H1 (cell line): ENCODE results near the gene EYA4. TPM values are rescaled to one million over a fixed set of nuclear protein-coding genes. Genes with fewer than 3 reads are reported as not detected.

Experiments
- CTCF ChIA-PET: fragments of 300-600 bp; sonication (Branson Sonifier 250); formaldehyde crosslinking; loops from one replicate; lab custom pipeline; 2021; ENCODE audit not compliant: partially characterized antibody; lab: Charles Lee
- POLR2A ChIA-PET: fragments of 300-600 bp; sonication (Branson Sonifier 250); formaldehyde crosslinking; loops from one replicate; lab custom pipeline; 2021; ENCODE audit warnings: inconsistent platforms; ENCODE audit not compliant: partially characterized antibody; lab: Charles Lee
- DNase-seq, 2 experiments: peaks; one replicate each; pipeline versions ENCODE4 v3.0.0 to v3.0.0-alpha.2; 2010 to 2022; ENCODE audit warnings: low spot score in 2 of 2, low read depth in 1 of 2, mixed read lengths in 1 of 2
- FAIRE-seq: peaks from 2 replicates; lab custom pipeline; 2011; peaks lifted over from hg19 to GRCh38; lab: Jason Lieb, UNC
- H2AFZ ChIP-seq: 2 replicates; pipeline ENCODE4 v1.8.1; 2012; ENCODE audit warnings: low read length, inconsistent platforms
- H2AK5ac ChIP-seq: 2 replicates; pipeline ENCODE4 v1.6.1; 2013; ENCODE audit warnings: low read depth, low read length
- H2BK120ac ChIP-seq: replicated peaks from 2 replicates; pipeline ENCODE3; 2013; ENCODE audit warnings: low read depth, low read length, inconsistent platforms
- H2BK12ac ChIP-seq: 2 replicates; pipeline ENCODE4 v1.6.1; 2013; ENCODE audit warnings: low read depth, low read length
- H2BK15ac ChIP-seq: 2 replicates; pipeline ENCODE4 v1.6.1; 2013; ENCODE audit warnings: low read length
- H2BK20ac ChIP-seq: 2 replicates; pipeline ENCODE4 v1.6.1; 2013; ENCODE audit warnings: low read length
- H2BK5ac ChIP-seq: 2 replicates; pipeline ENCODE4 v1.6.1; 2013; ENCODE audit warnings: low read depth, low read length
- H3K14ac ChIP-seq: 2 replicates; pipeline ENCODE4 v1.6.1; 2013; ENCODE audit warnings: inconsistent platforms; ENCODE audit not compliant: insufficient read length
- H3K18ac ChIP-seq: 2 replicates; pipeline ENCODE4 v1.6.1; 2013; ENCODE audit warnings: low read length; ENCODE audit errors: extremely low read depth
- H3K23ac ChIP-seq: 2 replicates; pipeline ENCODE4 v1.6.1; 2013; ENCODE audit warnings: inconsistent platforms; ENCODE audit not compliant: insufficient read length
- H3K23me2 ChIP-seq: 2 replicates; pipeline ENCODE4 v1.6.1; 2013; ENCODE audit warnings: low read depth, low read length
- H3K27ac ChIP-seq: 2 replicates; pipeline ENCODE4 v1.6.1; 2011; ENCODE audit warnings: low read depth, low read length, inconsistent platforms
- H3K27me3 ChIP-seq, 4 experiments: replicated peaks in 1 of 4; 1 replicate in 1 of 4; 2 replicates in 3 of 4; pipeline versions ENCODE4 v1.6.1 to v1.8.1; 2011 to 2013; ENCODE audit warnings: low read length in 3 of 4, mild to moderate bottlenecking in 3 of 4, inconsistent platforms in 2 of 4, mixed read lengths in 2 of 4, moderate library complexity in 1 of 4; ENCODE audit not compliant: control insufficient read depth in 3 of 4, insufficient read depth in 3 of 4; ENCODE audit errors: extremely low read depth in 1 of 4
- H3K36me3 ChIP-seq, 4 experiments: 2 replicates each; pipeline versions ENCODE4 v1.6.1 to v1.8.1; 2011 to 2013; ENCODE audit warnings: mild to moderate bottlenecking in 4 of 4, low read length in 3 of 4, moderate library complexity in 2 of 4, control low read depth in 1 of 4, inconsistent platforms in 1 of 4; ENCODE audit not compliant: insufficient read depth in 4 of 4, control insufficient read depth in 2 of 4
- H3K4ac ChIP-seq: replicated peaks from 2 replicates; pipeline ENCODE3; 2013; ENCODE audit warnings: low read length, low read depth, mixed read lengths, inconsistent platforms; ENCODE audit not compliant: insufficient read length
- H3K4me1 ChIP-seq, 4 experiments: replicated peaks in 1 of 4; 1 replicate in 1 of 4; 2 replicates in 3 of 4; pipeline versions ENCODE4 v1.6.1 to v1.8.1; 2011 to 2013; ENCODE audit warnings: low read length in 3 of 4, inconsistent platforms in 2 of 4, mixed read lengths in 1 of 4; ENCODE audit not compliant: insufficient read depth in 4 of 4, control insufficient read depth in 3 of 4
- H3K4me2 ChIP-seq, 2 experiments: 2 replicates each; pipeline versions ENCODE4 v1.6.1 to v1.8.1; 2011 to 2013; ENCODE audit warnings: low read depth in 2 of 2, low read length in 2 of 2, control low read depth in 1 of 2, inconsistent platforms in 1 of 2, mild to moderate bottlenecking in 1 of 2; ENCODE audit not compliant: insufficient read depth in 1 of 2
- H3K4me3 ChIP-seq, 4 experiments: fragments of 200-600, 300-600 bp in 1 of 4; sonication (generic), shearing (Covaris generic), sonication (Bioruptor Twin) in 1 of 4; 2 replicates each; pipeline versions ENCODE4 v1.5.1 to v1.8.1; 2011 to 2016; ENCODE audit warnings: low read length in 4 of 4, low read depth in 3 of 4, control low read depth in 2 of 4, inconsistent platforms in 2 of 4, mild to moderate bottlenecking in 2 of 4, mixed read lengths in 1 of 4, moderate library complexity in 1 of 4; ENCODE audit not compliant: insufficient read depth in 2 of 4; ENCODE audit errors: extremely low read depth in 1 of 4
- H3K56ac ChIP-seq: replicated peaks from 2 replicates; pipeline ENCODE3; 2013; ENCODE audit warnings: low read depth, mild to moderate bottlenecking, mixed read lengths, low read length, inconsistent platforms; ENCODE audit not compliant: insufficient read length
- H3K79me1 ChIP-seq: 2 replicates; pipeline ENCODE4 v1.6.1; 2013; ENCODE audit warnings: low read depth, low read length, control low read depth
- H3K79me2 ChIP-seq, 2 experiments: 2 replicates each; pipeline versions ENCODE4 v1.6.1 to v1.8.1; 2012 to 2013; ENCODE audit warnings: low read length in 2 of 2, mild to moderate bottlenecking in 2 of 2, inconsistent platforms in 1 of 2; ENCODE audit not compliant: insufficient read depth in 2 of 2, control insufficient read depth in 1 of 2
- H3K9ac ChIP-seq, 4 experiments: replicated peaks in 1 of 4; 1 replicate in 1 of 4; 2 replicates in 3 of 4; pipeline versions ENCODE4 v1.6.1 to v1.8.1; 2011 to 2013; ENCODE audit warnings: low read depth in 3 of 4, low read length in 3 of 4, control low read depth in 2 of 4, mild to moderate bottlenecking in 2 of 4, moderate library complexity in 2 of 4, inconsistent platforms in 1 of 4; ENCODE audit errors: extremely low read depth in 1 of 4
- H3K9me3 ChIP-seq, 2 experiments: 2 replicates each; pipeline versions ENCODE4 v1.6.1 to v1.8.1; 2012 to 2013; ENCODE audit warnings: mild to moderate bottlenecking in 2 of 2, moderate library complexity in 2 of 2, control low read depth in 1 of 2, inconsistent platforms in 1 of 2, low read depth in 1 of 2, low read length in 1 of 2, mixed read lengths in 1 of 2; ENCODE audit not compliant: insufficient read depth in 2 of 2
- H4K20me1 ChIP-seq, 2 experiments: replicated peaks in 1 of 2; 2 replicates each; pipeline versions ENCODE3 to v1.8.1; 2011 to 2013; ENCODE audit warnings: inconsistent platforms in 2 of 2, low read length in 2 of 2, mild to moderate bottlenecking in 1 of 2; ENCODE audit not compliant: insufficient read depth in 2 of 2, control insufficient read depth in 1 of 2
- H4K5ac ChIP-seq: 2 replicates; pipeline ENCODE4 v1.6.1; 2013; ENCODE audit warnings: low read length, low read depth, mixed read lengths, inconsistent platforms; ENCODE audit not compliant: insufficient read length
- H4K8ac ChIP-seq: 2 replicates; pipeline ENCODE4 v1.8.0; 2013; ENCODE audit warnings: mild to moderate bottlenecking, moderate library complexity, low read length, inconsistent platforms; ENCODE audit not compliant: insufficient read depth; ENCODE audit errors: extremely low read depth
- H4K91ac ChIP-seq: replicated peaks from 2 replicates; pipeline ENCODE3; 2013; ENCODE audit warnings: low read length, mixed read lengths, inconsistent platforms; ENCODE audit not compliant: insufficient read length
- ASH2L ChIP-seq: fragments of 200-600, 300-600 bp; sonication (generic); IDR thresholded peaks from one replicate; pipeline ENCODE4 v1.7.1; 2017; ENCODE audit warnings: low read length
- BACH1 ChIP-seq: IDR thresholded peaks from 2 replicates; pipeline ENCODE4 v1.6.1; 2012; ENCODE audit warnings: low read length, improper control_type of control experiment
- CHD1 ChIP-seq: IDR thresholded peaks from 2 replicates; pipeline ENCODE4 v1.6.1; 2012; ENCODE audit warnings: low read depth, low read length, improper control_type of control experiment
- CTBP2 ChIP-seq: IDR thresholded peaks from 2 replicates; pipeline ENCODE4 v1.7.0; 2011; ENCODE audit warnings: borderline replicate concordance, mild to moderate bottlenecking, moderate library complexity, mixed read lengths, low read length; ENCODE audit not compliant: insufficient read depth, insufficient read length
- EP300 ChIP-seq, 2 experiments: IDR thresholded peaks; 1 replicate in 1 of 2; 2 replicates in 1 of 2; pipeline ENCODE4 v1.6.1; 2011 to 2012; ENCODE audit warnings: low read depth in 2 of 2, low read length in 2 of 2, mild to moderate bottlenecking in 2 of 2, borderline replicate concordance in 1 of 2, inconsistent platforms in 1 of 2, moderate library complexity in 1 of 2
- JUN ChIP-seq: IDR thresholded peaks from 2 replicates; pipeline ENCODE4 v1.6.1; 2011; ENCODE audit warnings: low read depth, mild to moderate bottlenecking, improper control_type of control experiment, low read length
- PHF8 ChIP-seq: fragments of 200-600 bp; sonication (generic); conservative IDR thresholded peaks from 2 replicates; pipeline ENCODE4 v1.7.1; 2012; ENCODE audit warnings: low read depth, mild to moderate bottlenecking, inconsistent platforms, low read length, moderate library complexity
- POLR2A ChIP-seq, 2 experiments: IDR thresholded peaks; 1 replicate in 1 of 2; 2 replicates in 1 of 2; pipeline ENCODE4 v1.6.1; 2011; ENCODE audit warnings: low read depth in 2 of 2, low read length in 2 of 2, mild to moderate bottlenecking in 2 of 2; ENCODE audit errors: control extremely low read depth in 1 of 2
- POU5F1 ChIP-seq: IDR thresholded peaks from 2 replicates; pipeline ENCODE4 v1.6.1; 2011; ENCODE audit warnings: low read depth, mild to moderate bottlenecking, low read length, moderate library complexity
- RBBP5 ChIP-seq: IDR thresholded peaks from 2 replicates; pipeline ENCODE4 v1.7.1; 2012; ENCODE audit warnings: low read depth, mild to moderate bottlenecking, inconsistent platforms, low read length, moderate library complexity, borderline replicate concordance
- SAP30 ChIP-seq: fragments of 300-600 bp; sonication (generic); IDR thresholded peaks from 2 replicates; pipeline ENCODE4 v1.7.1; 2012; ENCODE audit warnings: low read length, moderate library complexity, mild to moderate bottlenecking, inconsistent platforms; ENCODE audit not compliant: insufficient read depth, insufficient replicate concordance
- USF2 ChIP-seq: IDR thresholded peaks from 2 replicates; pipeline ENCODE4 v1.6.1; 2011; ENCODE audit warnings: low read length, improper control_type of control experiment
- WGBS, 2 experiments: shearing (Covaris generic) in 1 of 2; methylation state at CpG; one replicate each; pipeline versions ENCODE4 v1.1.6 to v1.1.7; 2013 to 2015; ENCODE audit warnings: low lambda C conversion rate in 2 of 2, mixed read lengths in 2 of 2, inconsistent platforms in 1 of 2, low coverage in 1 of 2, missing lambda C conversion rate in 1 of 2; ENCODE audit not compliant: insufficient replicate concordance in 2 of 2, insufficient coverage in 1 of 2, insufficient read length in 1 of 2; ENCODE audit errors: extremely low coverage in 1 of 2, missing lambda C conversion rate in 1 of 2; 5-methylcytosine and 5-hydroxymethylcytosine counted together
- polyA plus RNA-seq, 7 experiments: library from polyadenylated mRNA; depleted of rRNA in 3 of 7; stranded (reverse) in 5 of 7; unstranded in 2 of 7; fragments of >200 nt in 5 of 7; fragments of 200-250 nt in 2 of 7; gene quantifications; 1 replicate in 5 of 7; 2 replicates in 1 of 7; 4 replicates in 1 of 7; pipeline versions ENCODE4 v1.2.1 to v1.2.3, GENCODE V29; 2011 to 2013; ENCODE audit warnings: missing spikeins in 2 of 7, mixed read lengths in 2 of 7
- total RNA-seq: library from RNA; stranded (reverse); fragmentation: NEBNext Ultra II Directional; extraction: Animal tissue kit (Norgen Biotek cat#: 25700); gene quantifications from 2 replicates; pipeline ENCODE4 v1.2.1, GENCODE V29; 2021
- TF ChIP-seq, protein P1 (sequence below): IDR thresholded peaks from 2 replicates; pipeline ENCODE4 v1.6.1; 2012; ENCODE audit warnings: inconsistent platforms

Gene EYA4
- total and polyA plus RNA-seq, 2 of the 8 experiments (the other 6 are each of a cell fraction or from before 2014, with no cell fraction given): 0.06 to 0.17 TPM

GRCh38 chr6:133424359-133424758 lies 183.2 kb downstream of the EYA4 start:
- Histone ChIP-seq H4K91ac (no peak overlapping the region), H3K23ac (no peak overlapping the region), H3K4me3 (no peak overlapping the region), H4K20me1 (no peaks in the 10 kb centered on the region), H2BK15ac (no peak overlapping the region), H3K79me2 (no peaks in the 10 kb centered on the region), H4K5ac (no peak overlapping the region), H3K27me3 (no peaks in the 10 kb centered on the region), H3K56ac (no peak overlapping the region), H3K18ac (no peak overlapping the region), H3K4me1 (peaks cover 0 to 4% (median 0%) of the 10 kb centered on the region in 4 experiments; a peak in 1 of 7 replicates), H2AK5ac (no peak overlapping the region), H4K8ac (no peak overlapping the region), H3K79me1 (no peaks in the 10 kb centered on the region), H2AFZ (no peak overlapping the region), H3K9ac (no peak overlapping the region), H2BK20ac (no peak overlapping the region), H2BK120ac (no peak overlapping the region), H3K36me3 (no peaks in the 10 kb centered on the region), H3K27ac (no peak overlapping the region), H3K9me3 (no peaks in the 10 kb centered on the region), H2BK12ac (no peak overlapping the region), H3K4ac (no peak overlapping the region), H3K23me2 (no peaks in the 10 kb centered on the region; the same call in 1 of the 2 replicates), H3K4me2 (no peak overlapping the region), H2BK5ac (no peak overlapping the region), H3K14ac (no peak overlapping the region)
- ChIA-PET POLR2A (no interaction called here), CTCF (interaction anchor here (1.1 kb wide), 1 partner anchor 10 kb away, joined by 3 read pairs; no protein-coding TSS in a partner anchor)
- FAIRE-seq (no peak), DNase-seq (no peak)
- WGBS, 2 experiments: 84% methylated on average over 4 of the region's 5 CpGs; no CpG with 5 or more reads in 1 of the 2 experiments
- TF ChIP-seq EP300 (IDR thresholded peaks at IDR 0.05; ENCODE audit: borderline replicate concordance in 1 of 2, low read depth in 2 of 2, low read length in 2 of 2) (no peak), USF2 (no peak), POU5F1 (no peak), ASH2L (no peak), SAP30 (no peak), BACH1 (no peak), CHD1 (no peak), JUN (no peak), CTBP2 (no peak), POLR2A (IDR thresholded peaks at IDR 0.05; ENCODE audit: control extremely low read depth in 1 of 2, low read depth in 2 of 2, low read length in 2 of 2) (no peak), RBBP5 (no peak), PHF8 (no peak)
- TF ChIP-seq, protein P1, sequence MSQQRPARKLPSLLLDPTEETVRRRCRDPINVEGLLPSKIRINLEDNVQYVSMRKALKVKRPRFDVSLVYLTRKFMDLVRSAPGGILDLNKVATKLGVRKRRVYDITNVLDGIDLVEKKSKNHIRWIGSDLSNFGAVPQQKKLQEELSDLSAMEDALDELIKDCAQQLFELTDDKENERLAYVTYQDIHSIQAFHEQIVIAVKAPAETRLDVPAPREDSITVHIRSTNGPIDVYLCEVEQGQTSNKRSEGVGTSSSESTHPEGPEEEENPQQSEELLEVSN: no peak
